GM23248 (cell line): ENCODE measurements around the gene ARRDC5.

Experiments
- EZH2 ChIP-seq: fragments of 200-600 bp; sonication (generic); IDR thresholded peaks from 2 replicates; pipeline ENCODE4 v1.6.1; 2018; ENCODE audit warnings: antibody characterized with exemption, mild to moderate bottlenecking; ENCODE audit not compliant: insufficient read depth, poor library complexity, severe bottlenecking
- EZH2phosphoT487 ChIP-seq: fragments of 200-600 bp; sonication (generic); IDR thresholded peaks from 2 replicates; pipeline ENCODE4 v1.6.1; 2018; ENCODE audit warnings: antibody characterized with exemption, moderate library complexity, mild to moderate bottlenecking, low read depth; ENCODE audit not compliant: insufficient read depth

- TF ChIP-seq EZH2 (no peak), EZH2phosphoT487 (no peak)
Measured at GRCh38 chr19:4923276-4923747, 20.6 kb upstream of the ARRDC5 start.
